Measurements from ENCODE around the gene PPP1R13L. TPM values are rescaled to one million over a fixed set of nuclear protein-coding genes. Genes with fewer than 3 reads are reported as not detected.

Gene PPP1R13L
- total RNA-seq, 1 donor from 2014 or later: 27.8 TPM

DNA sequence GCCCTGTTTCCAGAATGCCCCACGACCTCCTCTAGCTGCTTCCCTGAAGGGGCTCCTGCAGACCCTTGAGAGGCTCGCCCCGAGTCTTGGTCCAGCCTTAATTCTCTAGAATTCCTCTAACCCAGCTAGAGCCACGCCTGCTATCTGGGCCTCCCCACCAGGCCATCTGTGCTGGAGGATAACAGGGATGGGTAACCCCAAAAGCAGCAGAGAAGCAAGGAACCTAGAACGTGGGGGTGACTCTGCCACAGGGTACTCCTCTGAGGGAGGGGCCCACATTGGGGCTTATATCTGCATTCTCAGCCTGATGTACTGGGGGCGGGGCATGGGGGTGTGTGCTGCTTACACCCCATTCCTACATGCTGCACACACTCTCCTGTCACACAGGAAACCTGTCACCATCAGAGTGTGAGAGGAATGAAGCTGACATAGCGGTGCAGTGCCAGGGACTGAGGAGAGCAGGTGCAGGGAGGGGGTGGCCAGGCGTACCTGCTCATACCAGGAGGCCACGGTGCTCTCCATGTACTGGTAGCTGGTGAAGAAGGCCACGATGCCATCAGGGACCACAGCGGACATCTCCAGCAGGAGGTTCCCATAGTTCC, 50.5 kb downstream of the PPP1R13L start:
- DNase-seq (ENCODE audit: low spot score in 2 of 2): no peak
- Histone ChIP-seq H3K4me1 (no peaks in the 10 kb centered on the region), H3K9me3 (no peaks in the 10 kb centered on the region), H3K27me3 (no peaks in the 10 kb centered on the region), H3K4me3 (no peak overlapping the region), H3K36me3 (peaks cover 23 to 33% of the 10 kb centered on the region in 2 donors), H3K27ac (no peak overlapping the region)
- TF ChIP-seq, protein P1, sequence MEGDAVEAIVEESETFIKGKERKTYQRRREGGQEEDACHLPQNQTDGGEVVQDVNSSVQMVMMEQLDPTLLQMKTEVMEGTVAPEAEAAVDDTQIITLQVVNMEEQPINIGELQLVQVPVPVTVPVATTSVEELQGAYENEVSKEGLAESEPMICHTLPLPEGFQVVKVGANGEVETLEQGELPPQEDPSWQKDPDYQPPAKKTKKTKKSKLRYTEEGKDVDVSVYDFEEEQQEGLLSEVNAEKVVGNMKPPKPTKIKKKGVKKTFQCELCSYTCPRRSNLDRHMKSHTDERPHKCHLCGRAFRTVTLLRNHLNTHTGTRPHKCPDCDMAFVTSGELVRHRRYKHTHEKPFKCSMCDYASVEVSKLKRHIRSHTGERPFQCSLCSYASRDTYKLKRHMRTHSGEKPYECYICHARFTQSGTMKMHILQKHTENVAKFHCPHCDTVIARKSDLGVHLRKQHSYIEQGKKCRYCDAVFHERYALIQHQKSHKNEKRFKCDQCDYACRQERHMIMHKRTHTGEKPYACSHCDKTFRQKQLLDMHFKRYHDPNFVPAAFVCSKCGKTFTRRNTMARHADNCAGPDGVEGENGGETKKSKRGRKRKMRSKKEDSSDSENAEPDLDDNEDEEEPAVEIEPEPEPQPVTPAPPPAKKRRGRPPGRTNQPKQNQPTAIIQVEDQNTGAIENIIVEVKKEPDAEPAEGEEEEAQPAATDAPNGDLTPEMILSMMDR (IDR thresholded peaks at IDR 0.05): no peak
- intact Hi-C loops (cut with DNase I): no loop called here

DNA sequence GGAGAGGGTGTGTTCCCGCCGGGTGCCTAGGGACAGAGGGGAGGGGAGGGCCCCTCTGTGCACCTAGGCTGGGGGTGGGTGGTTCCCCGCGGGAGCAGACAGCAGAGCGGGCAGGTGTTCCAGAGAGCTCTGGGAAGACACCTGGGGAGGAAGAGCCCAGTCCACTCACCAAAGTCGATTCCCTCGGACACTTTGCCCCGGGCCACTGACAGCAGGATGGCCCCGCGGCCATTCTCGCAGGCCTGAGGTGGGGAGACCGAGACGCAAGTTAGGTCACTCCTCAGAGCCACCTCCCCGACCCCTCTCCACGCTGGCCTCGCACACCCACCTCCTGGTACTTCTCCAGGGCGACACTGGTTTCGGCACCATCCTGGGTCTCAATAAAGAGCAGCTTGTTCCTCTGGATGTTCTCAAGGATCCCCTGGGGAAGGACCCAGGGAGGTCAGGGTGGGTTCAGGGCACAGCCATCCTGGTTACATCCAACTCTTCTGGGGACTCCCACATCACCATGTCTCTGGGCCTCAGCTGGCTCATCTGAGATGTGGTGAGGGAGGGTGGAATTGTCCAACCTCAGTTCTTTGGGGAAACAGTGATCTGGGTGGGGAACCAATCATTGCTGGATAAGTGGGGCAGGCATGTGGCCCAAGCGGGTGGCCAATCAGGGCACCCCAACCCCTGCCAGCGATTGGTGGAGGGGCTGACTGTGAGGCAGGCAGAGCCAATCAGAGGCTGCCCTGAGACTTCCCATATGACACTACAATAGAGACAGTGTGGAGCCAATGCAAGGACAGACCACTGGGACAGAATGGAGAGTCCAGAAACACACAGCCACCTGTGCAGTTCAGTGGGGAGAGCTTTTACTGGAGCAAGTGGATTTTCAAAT, 51.7 kb downstream of the PPP1R13L start:
- DNase-seq (ENCODE audit: low spot score in 2 of 2): no peak
- Histone ChIP-seq H3K9me3 (no peaks in the 10 kb centered on the region), H3K27ac (no peak overlapping the region), H3K27me3 (no peaks in the 10 kb centered on the region), H3K4me1 (no peaks in the 10 kb centered on the region), H3K36me3 (peaks cover 23 to 33% of the 10 kb centered on the region in 2 donors), H3K4me3 (no peak overlapping the region)
- intact Hi-C loops (cut with DNase I): no loop called here
- TF ChIP-seq, protein P1 (IDR thresholded peaks at IDR 0.05): no peak

DNA sequence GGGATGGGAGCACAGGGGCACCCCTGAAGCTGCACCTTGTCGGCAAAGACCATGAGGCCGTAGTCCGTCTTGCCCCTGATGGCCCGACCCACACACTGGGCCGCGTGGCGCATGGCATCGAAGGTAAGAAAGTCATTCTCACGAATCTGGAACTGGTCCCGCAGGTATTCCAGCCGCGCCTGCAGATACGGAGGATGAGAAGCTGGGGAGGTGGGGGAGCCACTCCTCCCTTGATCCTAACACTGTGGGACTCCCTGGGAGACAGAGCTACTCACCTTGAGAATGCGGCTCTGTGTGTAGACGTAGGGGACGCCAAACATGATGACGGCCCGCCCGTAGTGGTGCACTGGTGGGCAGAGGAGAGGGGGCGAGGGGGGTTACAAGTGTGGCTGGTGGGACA, 52.4 kb downstream of the PPP1R13L start:
- TF ChIP-seq, protein P1 (IDR thresholded peaks at IDR 0.05): no peak
- Histone ChIP-seq H3K27me3 (no peaks in the 10 kb centered on the region), H3K9me3 (no peaks in the 10 kb centered on the region), H3K36me3 (peaks cover 23 to 33% of the 10 kb centered on the region in 2 donors), H3K4me1 (no peaks in the 10 kb centered on the region), H3K27ac (no peak overlapping the region), H3K4me3 (no peak overlapping the region)
- DNase-seq (ENCODE audit: low spot score in 2 of 2): no peak
- intact Hi-C loops (cut with DNase I): no loop called here

DNA sequence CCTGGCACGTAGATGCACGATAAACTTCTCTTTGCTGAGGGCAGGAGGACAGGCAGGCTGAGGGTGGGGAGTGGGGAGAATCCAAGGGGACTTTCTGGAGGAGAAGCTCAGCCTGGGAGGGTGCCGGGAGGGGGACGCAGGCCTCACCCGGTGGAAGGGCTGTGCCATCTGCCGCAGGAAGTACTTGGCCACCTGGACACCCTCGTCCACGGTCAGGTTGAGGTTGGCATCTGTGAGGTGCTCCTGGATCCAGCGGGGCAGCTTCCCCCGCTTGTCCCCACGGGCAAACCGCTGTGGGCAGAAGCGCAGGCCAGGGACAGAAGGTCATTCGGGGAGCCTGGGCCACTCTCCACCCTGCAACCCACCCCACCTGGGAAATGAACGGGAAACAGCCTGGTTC, 52.8 kb downstream of the PPP1R13L start:
- peaks cover 19 to 33% of the 10 kb centered on the region in 2 donors for H3K36me3 ChIP-seq
- no peaks in the 10 kb centered on the region for H3K4me1 ChIP-seq
- no peaks in the 10 kb centered on the region for H3K27me3 ChIP-seq
- TF ChIP-seq, protein P1 (IDR thresholded peaks at IDR 0.05): no peak
- H3K4me3 ChIP-seq: no peak overlapping the region
- intact Hi-C loops (cut with DNase I): no loop called here
- DNase-seq (ENCODE audit: low spot score in 2 of 2): no peak
- no peaks in the 10 kb centered on the region for H3K9me3 ChIP-seq
- no peak overlapping the region for H3K27ac ChIP-seq

DNA sequence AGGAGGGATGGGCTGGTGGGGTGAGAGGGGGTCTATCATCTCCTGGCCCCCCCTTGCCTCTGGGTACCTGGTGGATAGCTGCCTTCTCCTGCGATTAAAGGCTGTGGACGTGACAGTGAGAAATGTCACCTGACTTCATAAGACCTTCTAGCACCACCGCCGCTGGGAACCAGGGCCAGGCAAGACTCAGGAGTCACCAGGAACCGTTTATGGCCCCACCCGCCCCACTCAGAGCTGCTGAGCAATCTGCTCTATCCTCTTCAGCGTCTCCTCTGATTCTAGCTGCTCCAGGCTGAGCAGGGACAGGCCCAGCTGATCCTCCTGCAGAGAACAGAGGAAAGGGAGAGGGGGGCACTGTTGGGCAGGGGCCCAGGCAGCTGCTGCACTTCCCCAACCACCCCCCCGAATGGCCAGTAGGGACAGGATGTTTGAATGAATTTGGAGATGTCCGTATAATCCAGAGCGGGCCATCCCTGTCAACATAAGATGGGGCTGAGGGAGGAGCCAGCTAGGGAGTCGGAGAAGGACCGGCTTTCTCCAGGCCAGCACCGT, 53.4 kb downstream of the PPP1R13L start:
- intact Hi-C loops (cut with DNase I): no loop called here

More for the DNA sequence above, 53.4 kb downstream of the PPP1R13L start:
- no peaks in the 10 kb centered on the region for H3K27me3 ChIP-seq
- H3K9me3 ChIP-seq: no peaks in the 10 kb centered on the region
- H3K27ac ChIP-seq: no peak overlapping the region
- H3K4me3 ChIP-seq: no peak overlapping the region
- peaks cover 18 to 33% of the 10 kb centered on the region in 2 donors for H3K36me3 ChIP-seq
- no peak for DNase-seq (ENCODE audit: low spot score in 2 of 2)
- no peaks in the 10 kb centered on the region for H3K4me1 ChIP-seq
- TF ChIP-seq, protein P1 (IDR thresholded peaks at IDR 0.05): no peak

Measured in ascending aorta (tissue), 2 donors.